SK-N-SH (cell line): ENCODE measurements around the gene BAD. TPM values are rescaled to one million over a fixed set of nuclear protein-coding genes. Genes with fewer than 3 reads are reported as not detected.
"Not testable (repeated sequence)": the region's sequence is repeated elsewhere in the genome, so short reads cannot be mapped to it uniquely, and the experiment has no call there.

Source experiments
- CTCF ChIA-PET: fragments of 300-600, 350-600 bp; formaldehyde crosslinking; extraction: SDS; loops from one replicate; lab custom pipeline; 2021; lab: Yijun Ruan, JAX
- POLR2A ChIA-PET: fragments of 350-600 bp; sonication (Branson Sonifier 250); formaldehyde crosslinking; extraction: SDS; loops from one replicate; lab custom pipeline; 2020; ENCODE audit warnings: antibody characterized with exemption, inconsistent platforms; lab: Yijun Ruan, JAX
- DNase-seq: peaks from one replicate; pipeline ENCODE4 v3.0.0; 2012
- H2AFZ ChIP-seq: fragments of 200-600 bp; sonication (generic); 2 replicates; pipeline ENCODE4 v1.8.1; 2016; ENCODE audit warnings: antibody characterized with exemption, mild to moderate bottlenecking, low read depth
- H3F3A ChIP-seq: fragments of 200-600 bp; sonication (generic); replicated peaks from 2 replicates; pipeline ENCODE3; 2016; ENCODE audit warnings: antibody characterized with exemption, mild to moderate bottlenecking; ENCODE audit not compliant: insufficient read depth
- H3K27ac ChIP-seq, 2 experiments: fragments of 200-500 bp in 1 of 2; fragments of 200-600 bp in 1 of 2; sonication (Bioruptor generic) in 1 of 2; sonication (generic), shearing (Covaris generic) in 1 of 2; 2 replicates each; pipeline versions ENCODE4 v1.5.1 to v1.6.1; 2014 to 2016; ENCODE audit warnings: low read depth in 2 of 2, inconsistent platforms in 1 of 2, low read length in 1 of 2, mild to moderate bottlenecking in 1 of 2, mixed read lengths in 1 of 2
- H3K27me3 ChIP-seq: fragments of 200-600 bp; sonication (generic), shearing (Covaris generic); 2 replicates; pipeline ENCODE4 v1.6.1; 2016; ENCODE audit warnings: mixed run types; ENCODE audit not compliant: insufficient read depth
- H3K36me3 ChIP-seq, 2 experiments: fragments of 200-500 bp in 1 of 2; fragments of 200-600 bp in 1 of 2; sonication (Bioruptor generic) in 1 of 2; sonication (generic) in 1 of 2; replicated peaks in 1 of 2; 2 replicates each; pipeline versions ENCODE3 to v1.5.1; 2014 to 2016; ENCODE audit warnings: low read length in 1 of 2, mild to moderate bottlenecking in 1 of 2; ENCODE audit not compliant: insufficient read depth in 2 of 2, control insufficient read depth in 1 of 2
- H3K4me1 ChIP-seq, 2 experiments: fragments of 200-500 bp in 1 of 2; fragments of 200-600 bp in 1 of 2; sonication (Bioruptor generic) in 1 of 2; sonication (generic), shearing (Covaris generic) in 1 of 2; 2 replicates each; pipeline versions ENCODE4 v1.5.1 to v1.6.1; 2014 to 2016; ENCODE audit warnings: low read depth in 1 of 2, low read length in 1 of 2, mixed run types in 1 of 2; ENCODE audit not compliant: insufficient read depth in 2 of 2, control insufficient read depth in 1 of 2
- H3K4me2 ChIP-seq: fragments of 200-600 bp; sonication (generic), shearing (Covaris generic); 2 replicates; pipeline ENCODE4 v1.6.1; 2017; ENCODE audit warnings: mixed run types
- H3K4me3 ChIP-seq, 2 experiments: fragments of 200-500 bp in 1 of 2; fragments of 200-600 bp in 1 of 2; sonication (Bioruptor generic) in 1 of 2; sonication (generic), shearing (Covaris generic) in 1 of 2; 2 replicates each; pipeline versions ENCODE4 v1.5.1 to v1.8.1; 2014 to 2016; ENCODE audit warnings: low read depth in 2 of 2, inconsistent platforms in 1 of 2, low read length in 1 of 2, mild to moderate bottlenecking in 1 of 2, mixed read lengths in 1 of 2, moderate library complexity in 1 of 2
- H3K79me2 ChIP-seq: fragments of 200-600 bp; sonication (generic); 2 replicates; pipeline ENCODE4 v1.8.1; 2017; ENCODE audit warnings: mild to moderate bottlenecking; ENCODE audit not compliant: insufficient read depth
- H3K9ac ChIP-seq: fragments of 200-600 bp; sonication (generic); 2 replicates; pipeline ENCODE4 v1.6.1; 2017; ENCODE audit warnings: mixed run types
- H3K9me2 ChIP-seq: fragments of 200-600 bp; sonication (generic); 2 replicates; pipeline ENCODE4 v1.6.1; 2017; ENCODE audit warnings: mixed run types
- H3K9me3 ChIP-seq: fragments of 200-600 bp; sonication (generic); 2 replicates; pipeline ENCODE4 v1.6.1; 2017; ENCODE audit warnings: mixed run types, mild to moderate bottlenecking, moderate library complexity
- H4K20me1 ChIP-seq: fragments of 200-600 bp; sonication (generic); 2 replicates; pipeline ENCODE4 v1.6.1; 2017; ENCODE audit warnings: mild to moderate bottlenecking, mixed run types; ENCODE audit not compliant: insufficient read depth
- FOXJ3 ChIP-seq: sonication (generic); formaldehyde crosslinking; IDR thresholded peaks from 2 replicates; pipeline ENCODE4 v1.5.1; 2020; ENCODE audit warnings: mild to moderate bottlenecking, missing genetic modification reagents
- NFIC ChIP-seq: IDR thresholded peaks from 2 replicates; pipeline ENCODE4 v1.4.0; 2012; ENCODE audit warnings: borderline replicate concordance
- RAD21 ChIP-seq: IDR thresholded peaks from 2 replicates; pipeline ENCODE4 v1.6.1; 2012; ENCODE audit warnings: mild to moderate bottlenecking, low read length
- SIN3A ChIP-seq: IDR thresholded peaks from 2 replicates; pipeline ENCODE4 v1.6.1; 2012; ENCODE audit warnings: low read depth, mild to moderate bottlenecking, low read length, moderate library complexity, borderline replicate concordance
- TAF1 ChIP-seq: IDR thresholded peaks from 2 replicates; pipeline ENCODE4 v1.6.1; 2012; ENCODE audit warnings: low read depth, mild to moderate bottlenecking, low read length, moderate library complexity, borderline replicate concordance
- YY1 ChIP-seq: IDR thresholded peaks from 2 replicates; pipeline ENCODE4 v1.4.0; 2012; ENCODE audit warnings: low read depth, mild to moderate bottlenecking
- WGBS: methylation state at CpG from one replicate; pipeline ENCODE4 v1.1.6; 2017; ENCODE audit warnings: low lambda C conversion rate; 5-methylcytosine and 5-hydroxymethylcytosine counted together
- polyA plus RNA-seq, 3 experiments: library from polyadenylated mRNA; depleted of rRNA; stranded (reverse); fragments of >200 nt; gene quantifications; 2 replicates each; pipeline ENCODE4 v1.2.3, GENCODE V29; 2012
- TF ChIP-seq, protein P1 (sequence below): fragments of 200-600 bp; sonication (generic); IDR thresholded peaks from 2 replicates; pipeline ENCODE4 v1.6.1; 2017; ENCODE audit warnings: antibody characterized with exemption, mild to moderate bottlenecking, moderate library complexity
- TF ChIP-seq, protein P2 (sequence below): fragments of 150-350 bp; IDR thresholded peaks from 2 replicates; pipeline ENCODE4 v1.6.1; 2016; ENCODE audit warnings: mild to moderate bottlenecking, low read depth, low read length

BAD gene
- polyA plus RNA-seq, 1 of the 3 experiments (the other 2 are of a cell fraction): 80.9 TPM

DNA sequence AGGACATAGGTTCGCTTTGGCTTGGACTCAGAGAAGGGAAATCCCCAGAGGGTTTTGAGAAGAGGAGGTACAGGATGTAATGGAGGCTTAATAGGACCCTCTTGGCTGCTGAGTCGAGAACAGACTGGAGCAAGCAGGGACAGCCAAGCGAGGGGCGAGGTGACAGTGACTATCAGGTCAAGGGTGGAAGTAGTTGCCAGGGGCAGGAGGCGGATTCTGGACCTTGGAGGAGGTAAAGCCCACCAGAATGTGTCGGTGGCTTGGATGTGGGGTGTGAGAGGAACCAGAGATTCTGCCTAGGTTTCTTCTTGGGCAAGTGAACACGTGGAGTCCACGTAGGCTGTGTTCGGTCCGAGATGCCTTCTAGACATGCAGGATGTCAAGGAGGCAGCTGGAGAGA is 28.5 kb upstream of the BAD start:
- Histone ChIP-seq H3K27ac (no peak overlapping the region; a peak in 1 of 4 replicates), H3K9ac (no peak overlapping the region), H3K27me3 (no peaks in the 10 kb centered on the region), H3K9me3 (no peaks in the 10 kb centered on the region), H4K20me1 (no peaks in the 10 kb centered on the region), H3K9me2 (no peaks in the 10 kb centered on the region), H3K36me3 (peaks cover 0 to 20% of the 10 kb centered on the region in 2 experiments), H3K4me2 (no peak overlapping the region), H3K4me3 (no peak overlapping the region), H3K4me1 (peaks cover 0 to 7% of the 10 kb centered on the region in 2 experiments; a peak in 2 of 4 replicates), H2AFZ (no peak overlapping the region), H3F3A (peaks cover 6% of the 10 kb centered on the region), H3K79me2 (peaks cover 27% of the 10 kb centered on the region)
- CTCF ChIA-PET: interaction anchor here (0.9 to 1.9 kb wide), 7 partner anchors 8 to 800 kb away, joined by 3 to 8 read pairs (median 4); partner anchors contain the start of genes CATSPERZ and ESRRA
- TF ChIP-seq TAF1 (no peak), SIN3A (no peak), FOXJ3 (no peak), NFIC (no peak), YY1 (no peak), RAD21 (no peak)
- TF ChIP-seq, protein P1, sequence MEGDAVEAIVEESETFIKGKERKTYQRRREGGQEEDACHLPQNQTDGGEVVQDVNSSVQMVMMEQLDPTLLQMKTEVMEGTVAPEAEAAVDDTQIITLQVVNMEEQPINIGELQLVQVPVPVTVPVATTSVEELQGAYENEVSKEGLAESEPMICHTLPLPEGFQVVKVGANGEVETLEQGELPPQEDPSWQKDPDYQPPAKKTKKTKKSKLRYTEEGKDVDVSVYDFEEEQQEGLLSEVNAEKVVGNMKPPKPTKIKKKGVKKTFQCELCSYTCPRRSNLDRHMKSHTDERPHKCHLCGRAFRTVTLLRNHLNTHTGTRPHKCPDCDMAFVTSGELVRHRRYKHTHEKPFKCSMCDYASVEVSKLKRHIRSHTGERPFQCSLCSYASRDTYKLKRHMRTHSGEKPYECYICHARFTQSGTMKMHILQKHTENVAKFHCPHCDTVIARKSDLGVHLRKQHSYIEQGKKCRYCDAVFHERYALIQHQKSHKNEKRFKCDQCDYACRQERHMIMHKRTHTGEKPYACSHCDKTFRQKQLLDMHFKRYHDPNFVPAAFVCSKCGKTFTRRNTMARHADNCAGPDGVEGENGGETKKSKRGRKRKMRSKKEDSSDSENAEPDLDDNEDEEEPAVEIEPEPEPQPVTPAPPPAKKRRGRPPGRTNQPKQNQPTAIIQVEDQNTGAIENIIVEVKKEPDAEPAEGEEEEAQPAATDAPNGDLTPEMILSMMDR: no peak
- TF ChIP-seq, protein P2, sequence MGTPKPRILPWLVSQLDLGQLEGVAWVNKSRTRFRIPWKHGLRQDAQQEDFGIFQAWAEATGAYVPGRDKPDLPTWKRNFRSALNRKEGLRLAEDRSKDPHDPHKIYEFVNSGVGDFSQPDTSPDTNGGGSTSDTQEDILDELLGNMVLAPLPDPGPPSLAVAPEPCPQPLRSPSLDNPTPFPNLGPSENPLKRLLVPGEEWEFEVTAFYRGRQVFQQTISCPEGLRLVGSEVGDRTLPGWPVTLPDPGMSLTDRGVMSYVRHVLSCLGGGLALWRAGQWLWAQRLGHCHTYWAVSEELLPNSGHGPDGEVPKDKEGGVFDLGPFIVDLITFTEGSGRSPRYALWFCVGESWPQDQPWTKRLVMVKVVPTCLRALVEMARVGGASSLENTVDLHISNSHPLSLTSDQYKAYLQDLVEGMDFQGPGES: no peak
- WGBS: 95% methylated on average over 10 of the region's 10 CpGs
- no peak for DNase-seq
- POLR2A ChIA-PET: no interaction called here

- DNase-seq, H3K27me3 ChIP-seq, H3K36me3 ChIP-seq, H3K4me3 ChIP-seq, H3K9ac ChIP-seq, CTCF ChIA-PET, H3K9me3 ChIP-seq, H2AFZ ChIP-seq, H3K27ac ChIP-seq, H3K9me2 ChIP-seq, H4K20me1 ChIP-seq, H3K4me2 ChIP-seq: not testable (repeated sequence)
- POLR2A ChIA-PET: interaction anchor here (1.6 kb wide), 1 partner anchor 10 kb away, joined by 9 read pairs; the partner anchor contains the start of gene PRDX5
- Histone ChIP-seq H3K79me2 (peaks cover 34% of the 10 kb centered on the region; the same call in 1 of the 2 replicates), H3K4me1 (peaks cover 5 to 18% of the 10 kb centered on the region in 2 experiments; a peak in 2 of 4 replicates), H3F3A (peaks cover 12% of the 10 kb centered on the region)
- 97% methylated on average over 5 of the region's 5 CpGs for WGBS
These were observed 23.3 kb upstream of the BAD start for GRCh38 chr11:64307795-64308194.
